HUES64 (cell line): Measurements from ENCODE around the gene TIGIT.

ENCODE experiments used
- H3K27ac ChIP-seq: 2 replicates; pipeline ENCODE4 v1.7.0; 2013; ENCODE audit warnings: low read depth, low read length, inconsistent platforms
- H3K27me3 ChIP-seq: 2 replicates; pipeline ENCODE4 v1.6.1; 2013; ENCODE audit warnings: mild to moderate bottlenecking, low read length; ENCODE audit not compliant: insufficient read depth
- H3K36me3 ChIP-seq: 2 replicates; pipeline ENCODE4 v1.6.1; 2013; ENCODE audit warnings: mild to moderate bottlenecking, low read length; ENCODE audit not compliant: insufficient read depth
- H3K4me1 ChIP-seq: 2 replicates; pipeline ENCODE4 v1.6.1; 2013; ENCODE audit warnings: mild to moderate bottlenecking, low read length, moderate library complexity; ENCODE audit not compliant: insufficient read depth
- H3K4me3 ChIP-seq: 2 replicates; pipeline ENCODE4 v1.5.1; 2013; ENCODE audit warnings: mild to moderate bottlenecking, low read length, moderate library complexity
- H3K9ac ChIP-seq: 2 replicates; pipeline ENCODE4 v1.6.1; 2013; ENCODE audit warnings: mild to moderate bottlenecking, low read depth, low read length
- H3K9me3 ChIP-seq: 2 replicates; pipeline ENCODE4 v1.6.1; 2013; ENCODE audit warnings: low read depth, low read length; ENCODE audit not compliant: insufficient read depth
- WGBS: fragments of 150-250, 120-280 bp; methylation state at CpG from one replicate; pipeline ENCODE4 v1.1.7; 2013; ENCODE audit warnings: missing lambda C conversion rate; 5-methylcytosine and 5-hydroxymethylcytosine counted together

TIGIT gene

DNA sequence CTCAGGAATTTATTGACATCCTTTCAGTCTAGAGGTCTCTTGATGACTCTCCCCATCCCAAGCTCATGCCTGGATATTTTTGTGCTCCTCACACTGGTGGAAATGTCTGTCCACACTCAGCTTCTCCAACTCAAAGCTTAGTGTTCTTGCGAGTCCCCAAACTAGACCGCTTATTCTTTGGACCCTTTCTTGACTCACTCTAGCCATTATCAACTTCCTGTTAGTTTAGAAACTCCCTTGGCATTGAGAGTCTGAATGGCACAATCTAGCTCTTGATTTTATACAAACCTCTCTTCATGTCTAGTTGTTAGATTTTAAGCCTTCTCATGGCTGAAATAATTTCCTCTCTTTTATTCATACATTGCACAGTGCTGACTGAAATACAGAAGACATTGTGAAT is 19.6 kb downstream of the TIGIT start:
- Histone ChIP-seq H3K27me3 (no peaks in the 10 kb centered on the region), H3K4me1 (peaks cover 7% of the 10 kb centered on the region), H3K9me3 (no peaks in the 10 kb centered on the region), H3K9ac (no peak overlapping the region), H3K4me3 (no peak overlapping the region), H3K36me3 (no peaks in the 10 kb centered on the region), H3K27ac (no peak overlapping the region)
- 97% methylated on average over 2 of the region's 2 CpGs for WGBS

DNA sequence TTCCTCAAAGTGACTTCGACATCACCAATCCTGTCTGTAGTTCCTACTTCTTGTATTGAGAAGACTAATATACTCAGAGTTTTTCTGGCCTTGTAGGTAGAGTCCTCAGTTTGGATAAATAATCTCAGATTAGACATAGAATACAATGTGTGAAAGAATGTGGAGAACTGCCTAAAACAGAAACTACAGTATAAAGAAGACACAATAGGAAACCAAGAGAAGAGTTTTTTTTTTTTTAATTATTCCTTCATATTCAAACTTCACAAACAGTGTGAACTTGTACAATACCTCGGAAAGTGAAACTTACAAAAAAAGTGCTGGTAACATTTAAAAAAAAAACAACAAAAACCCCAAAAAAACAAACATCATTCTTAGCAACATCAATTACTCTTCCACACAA is 20.5 kb downstream of the TIGIT start:
- Histone ChIP-seq H3K27ac (no peak overlapping the region), H3K9ac (no peak overlapping the region), H3K9me3 (no peaks in the 10 kb centered on the region), H3K36me3 (no peaks in the 10 kb centered on the region), H3K4me3 (no peak overlapping the region), H3K27me3 (no peaks in the 10 kb centered on the region), H3K4me1 (peaks cover 16% of the 10 kb centered on the region)
- WGBS = 96% methylated on average over 1 of the region's 2 CpGs

DNA sequence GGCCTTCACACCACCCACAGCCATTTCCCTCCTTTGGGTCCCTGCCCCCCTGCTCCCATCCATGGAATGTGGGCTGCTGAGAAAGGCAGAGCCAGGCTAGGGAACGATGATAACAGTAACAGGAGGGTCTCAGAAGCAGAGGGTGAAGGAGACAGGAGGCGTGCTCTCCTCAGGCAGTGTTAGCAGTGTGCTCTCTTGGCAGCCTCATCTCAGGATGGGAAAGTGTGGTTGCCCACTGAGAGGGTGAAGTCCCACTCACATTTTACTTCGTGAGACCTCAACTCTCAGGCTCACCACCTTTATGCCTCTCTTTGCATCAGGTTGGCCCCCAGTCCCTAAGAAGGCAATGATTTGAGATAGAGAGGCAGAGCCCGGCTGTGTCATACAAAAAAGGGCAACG is 24.5 kb downstream of the TIGIT start:
- no peaks in the 10 kb centered on the region for H3K36me3 ChIP-seq
- H3K9ac ChIP-seq = no peak overlapping the region
- 73% methylated on average over 5 of the region's 5 CpGs for WGBS
- no peaks in the 10 kb centered on the region for H3K9me3 ChIP-seq
- H3K4me3 ChIP-seq = no peak overlapping the region
- peaks cover 27% of the 10 kb centered on the region for H3K4me1 ChIP-seq
- no peak overlapping the region for H3K27ac ChIP-seq
- H3K27me3 ChIP-seq = no peaks in the 10 kb centered on the region

DNA sequence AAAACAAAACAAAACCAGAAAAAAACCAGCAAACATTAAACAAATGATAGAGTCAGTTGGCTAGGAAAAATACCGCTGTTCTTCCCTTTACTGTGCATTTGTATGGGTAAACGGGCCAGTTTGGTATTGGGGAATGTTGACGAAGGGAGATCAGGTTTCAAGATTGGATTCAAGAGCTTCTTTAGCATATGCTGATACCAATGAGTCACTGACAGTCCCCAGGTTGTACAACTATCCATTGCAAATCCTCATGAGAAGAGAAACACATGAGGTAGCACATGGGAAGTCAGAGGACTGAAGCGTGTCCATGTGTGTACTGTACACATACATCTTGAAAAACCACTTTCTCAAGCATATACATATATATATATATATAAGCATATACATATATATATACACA is 25.6 kb downstream of the TIGIT start:
- whole genome bisulfite sequencing = 5% methylated on average over 3 of the region's 4 CpGs
- H3K27ac ChIP-seq = peak overlapping the region; percentile 81; the same call in 1 of the 2 replicates
- no peaks in the 10 kb centered on the region for H3K9me3 ChIP-seq
- H3K9ac ChIP-seq = no peak overlapping the region
- H3K4me3 ChIP-seq = peak overlapping the region; percentile 31; the same call in 1 of the 2 replicates
- H3K36me3 ChIP-seq = no peaks in the 10 kb centered on the region
- H3K4me1 ChIP-seq = peaks cover 27% of the 10 kb centered on the region
- H3K27me3 ChIP-seq = no peaks in the 10 kb centered on the region

- Histone ChIP-seq H3K27me3 (no peaks in the 10 kb centered on the region), H3K4me3 (no peak overlapping the region), H3K36me3 (no peaks in the 10 kb centered on the region), H3K4me1 (peaks cover 35% of the 10 kb centered on the region), H3K27ac (no peak overlapping the region), H3K9me3 (no peaks in the 10 kb centered on the region), H3K9ac (no peak overlapping the region)
- WGBS = 100% methylated on average over 1 of the region's 1 CpG
Observed at GRCh38 chr3:114320246-114320645, 26.4 kb downstream of the TIGIT start.

GRCh38 chr3:114323546-114324254 is 29.9 kb downstream of the TIGIT start:
- H3K4me3 ChIP-seq = no peak overlapping the region
- H3K27me3 ChIP-seq = no peaks in the 10 kb centered on the region
- H3K9ac ChIP-seq = no peak overlapping the region
- H3K36me3 ChIP-seq = no peaks in the 10 kb centered on the region
- no peaks in the 10 kb centered on the region for H3K9me3 ChIP-seq
- WGBS = 80% methylated on average over 3 of the region's 3 CpGs
- peaks cover 29% of the 10 kb centered on the region for H3K4me1 ChIP-seq
- no peak overlapping the region for H3K27ac ChIP-seq

- peaks cover 22% of the 10 kb centered on the region for H3K4me1 ChIP-seq
- no peak overlapping the region for H3K27ac ChIP-seq
- WGBS = 94% methylated on average over 4 of the region's 4 CpGs
- 0 out of 2 replicates have a peak, but pooled peaks cover 2% of the 10 kb centered on the region for H3K9me3 ChIP-seq
- no peak overlapping the region for H3K4me3 ChIP-seq
- H3K27me3 ChIP-seq = no peaks in the 10 kb centered on the region
- H3K9ac ChIP-seq = no peak overlapping the region
- H3K36me3 ChIP-seq = no peaks in the 10 kb centered on the region
Observed at GRCh38 chr3:114327665-114328064, 33.8 kb downstream of the TIGIT start.

DNA sequence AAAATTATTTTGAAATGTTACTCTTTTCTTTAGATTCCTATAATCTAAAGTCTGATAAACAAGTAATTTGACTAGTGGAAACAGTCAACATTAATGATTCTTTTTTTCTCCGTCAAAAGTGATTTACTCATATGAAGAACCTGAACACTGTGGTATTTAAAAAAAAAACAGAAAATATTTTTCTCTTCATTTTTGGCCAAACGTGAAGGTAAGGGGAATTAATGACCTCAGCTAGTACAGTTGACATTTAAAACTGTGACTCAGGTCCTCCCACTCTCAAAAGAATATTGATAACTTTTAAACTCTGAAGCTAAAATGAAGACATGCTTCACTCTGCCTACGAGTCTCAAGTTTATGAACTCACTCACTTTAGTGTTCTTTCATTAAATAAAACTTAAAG is 34.5 kb downstream of the TIGIT start:
- Histone ChIP-seq H3K9ac (no peak overlapping the region), H3K4me1 (peaks cover 29% of the 10 kb centered on the region), H3K27me3 (no peaks in the 10 kb centered on the region), H3K4me3 (no peak overlapping the region), H3K27ac (no peak overlapping the region), H3K36me3 (no peaks in the 10 kb centered on the region), H3K9me3 (0 out of 2 replicates have a peak, but pooled peaks cover 2% of the 10 kb centered on the region)
- 94% methylated on average over 3 of the region's 3 CpGs for WGBS

GRCh38 chr3:114329823-114330222 is 36.0 kb downstream of the TIGIT start:
- Histone ChIP-seq H3K27ac (no peak overlapping the region), H3K9me3 (0 out of 2 replicates have a peak, but pooled peaks cover 2% of the 10 kb centered on the region), H3K9ac (no peak overlapping the region), H3K27me3 (no peaks in the 10 kb centered on the region), H3K4me3 (no peak overlapping the region), H3K4me1 (peaks cover 40% of the 10 kb centered on the region), H3K36me3 (no peaks in the 10 kb centered on the region)
- 94% methylated on average over 2 of the region's 2 CpGs for WGBS

DNA sequence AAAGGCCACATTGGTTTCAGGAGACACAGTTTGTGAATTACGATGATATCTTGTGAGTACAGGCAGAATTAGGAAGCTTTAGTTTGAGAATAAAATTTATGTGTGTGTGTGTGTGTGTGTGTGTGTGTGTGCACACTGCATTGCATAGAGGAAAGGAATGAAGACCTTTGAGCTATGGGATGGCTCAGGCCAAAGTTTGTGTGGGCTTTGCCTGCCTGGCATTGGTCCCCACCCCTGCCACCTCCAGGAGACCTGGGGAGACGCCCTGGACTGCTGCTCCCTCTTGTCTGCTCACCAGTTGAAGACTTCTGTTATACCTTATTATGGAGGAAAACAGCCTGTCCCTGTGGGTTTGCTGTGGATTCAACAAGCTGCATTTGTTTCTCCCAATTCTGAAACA is 37.2 kb downstream of the TIGIT start:
- Histone ChIP-seq H3K4me1 (peaks cover 43% of the 10 kb centered on the region), H3K4me3 (no peak overlapping the region), H3K27ac (no peak overlapping the region), H3K36me3 (no peaks in the 10 kb centered on the region), H3K9ac (no peak overlapping the region), H3K9me3 (0 out of 2 replicates have a peak, but pooled peaks cover 2% of the 10 kb centered on the region), H3K27me3 (no peaks in the 10 kb centered on the region)
- 83% methylated on average over 2 of the region's 2 CpGs for WGBS

GRCh38 chr3:114331710-114332109 is 37.9 kb downstream of the TIGIT start:
- Histone ChIP-seq H3K9me3 (0 out of 2 replicates have a peak, but pooled peaks cover 2% of the 10 kb centered on the region), H3K36me3 (no peaks in the 10 kb centered on the region), H3K27me3 (no peaks in the 10 kb centered on the region), H3K4me1 (peaks cover 50% of the 10 kb centered on the region), H3K27ac (no peak overlapping the region), H3K9ac (no peak overlapping the region), H3K4me3 (no peak overlapping the region)
- 97% methylated on average over 2 of the region's 3 CpGs for WGBS
